Colonic mucosa (tissue), 2 donors: ENCODE measurements around the gene TLNRD1. TPM values are rescaled to one million over a fixed set of nuclear protein-coding genes. Genes with fewer than 3 reads are reported as not detected.

Experiments
- microRNA-seq: library from miRNA; unstranded; fragments of <30 nt; microRNA quantifications from one replicate; pipeline ENCODE4, GENCODE V29; 2019
- total RNA-seq, 2 donors: library from RNA; stranded (reverse); fragmentation: NEBNext Ultra II Directional in 1 of 2; extraction: Animal tissue kit (Norgen Biotek cat#: 25700) in 1 of 2; gene quantifications; one replicate each; pipeline ENCODE4 v1.2.1, GENCODE V29; 2021
- donor health status: DM: no; HTN: no; CAD: no.
- donor health status: DM: no; HTN: no; CAD: no.

The TLNRD1 gene
- total RNA-seq, 2 donors from 2014 or later, result 28.5 to 33.3 TPM

Small RNAs within 50 kb of the gene (microRNA-seq; reads per million reads assigned to microRNA genes)
- gene MIR4514, result not detected

Other genes starting within 250 kb of the TLNRD1 start
- 1 to 10 TPM; 2.1 to 2.9 TPM for gene CEMIP, start 221.6 kb upstream of the TLNRD1 start, total RNA-seq
- 10 to 100 TPM; 20.4 to 26.1 TPM for gene MESD, start 11.1 kb upstream of the TLNRD1 start, total RNA-seq
- gene CFAP161, start 133.3 kb downstream of the TLNRD1 start, total RNA-seq, result under 1 TPM in 1 of 2 donors, not detected in 1; 0.21 TPM
- 1 to 10 TPM; 3.4 to 3.7 TPM for gene IL16, start 196.0 kb downstream of the TLNRD1 start, total RNA-seq